ENCODE results near the gene RASA1.

DNA sequence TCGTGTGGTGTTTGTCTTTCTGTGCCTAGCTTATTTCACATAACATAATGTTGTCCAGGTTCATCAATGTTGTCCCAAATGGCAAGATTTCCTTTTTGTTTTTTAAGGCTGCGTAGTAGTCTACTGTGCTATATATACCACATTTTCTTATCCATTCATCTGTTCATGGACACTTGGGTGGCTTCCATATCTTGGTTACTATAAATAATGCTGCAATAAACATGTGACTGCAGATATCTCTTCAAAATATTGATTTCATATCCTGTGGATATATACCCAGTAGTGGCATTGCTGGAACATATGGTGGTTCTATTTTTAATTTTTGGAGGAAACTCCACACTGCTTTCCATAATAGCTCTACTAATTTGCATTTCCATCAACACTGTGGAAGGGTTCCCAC is 170.5 kb downstream of the RASA1 start:
- no peak for TF ChIP-seq POLR2A (IDR thresholded peaks at IDR 0.05)
- no peak for TF ChIP-seq CTCF (IDR thresholded peaks at IDR 0.05)
